Stimulated activated CD4-positive, alpha-beta T cell treated with anti-CD3 and anti-CD28 coated beads, Interleukin-4, amount 100 ng/mL, for 4 hours (primary cell): ENCODE results near the gene TMBIM1.
"Not testable (repeated sequence)": the region's sequence is repeated elsewhere in the genome, so short reads cannot be mapped to it uniquely, and the experiment has no call there.

Experiments used
- DNase-seq, 2 experiments: peaks; one replicate each; pipeline ENCODE4 v3.0.0-alpha.2; 2020

Gene TMBIM1

DNA sequence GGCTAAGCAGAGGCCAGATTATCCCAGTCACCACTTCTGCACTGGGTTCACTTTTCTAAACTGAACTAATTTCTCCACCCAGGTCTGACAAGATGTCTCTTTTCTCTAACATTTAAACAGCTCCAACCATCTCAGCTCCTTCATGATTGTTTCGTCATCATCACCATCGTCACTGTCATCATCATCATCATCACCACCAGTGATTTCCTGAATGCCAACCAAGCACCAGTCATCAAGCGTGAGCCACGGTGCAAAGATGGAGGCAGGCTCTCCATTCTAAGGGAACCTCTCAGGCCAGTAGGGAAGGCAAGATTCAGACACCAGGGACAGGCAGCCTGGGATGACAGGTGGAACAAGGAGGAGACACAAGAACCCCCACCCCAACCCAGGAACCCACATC, 25.5 kb upstream of the TMBIM1 start:
- no peak for DNase-seq

- no peak for DNase-seq
Observed at GRCh38 chr2:218317303-218317630, 25.0 kb upstream of the TMBIM1 start.

GRCh38 chr2:218315397-218315796, 23.1 kb upstream of the TMBIM1 start:
- DNase-seq = no peak

GRCh38 chr2:218314764-218315163, 22.5 kb upstream of the TMBIM1 start:
- DNase-seq = not testable (repeated sequence)

DNA sequence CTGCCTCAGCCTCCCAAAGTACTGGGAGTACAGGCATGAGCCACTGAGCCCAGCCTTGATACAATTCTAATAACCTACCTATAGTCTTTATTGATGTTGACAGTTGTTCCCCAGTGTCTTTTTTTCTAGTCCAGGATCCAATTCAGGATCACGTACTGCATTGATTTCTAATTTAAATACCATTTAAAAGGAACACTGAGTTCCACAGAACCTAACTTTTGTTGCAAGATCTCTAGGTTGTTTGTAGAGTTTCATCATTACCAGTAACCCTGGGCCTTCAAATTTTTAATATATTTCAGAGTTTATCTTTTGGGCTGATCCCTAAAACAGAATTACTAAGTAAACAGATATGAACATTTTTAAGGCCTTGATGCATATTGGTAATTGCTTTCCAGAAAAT, 21.1 kb upstream of the TMBIM1 start:
- no peak for DNase-seq

- DNase-seq = no peak
Observed at GRCh38 chr2:218312267-218312756, 20.0 kb upstream of the TMBIM1 start.

GRCh38 chr2:218311541-218312266, 19.4 kb upstream of the TMBIM1 start:
- DNase-seq = not testable (repeated sequence)

- DNase-seq = no peak
Observed at GRCh38 chr2:218310853-218311540, 18.7 kb upstream of the TMBIM1 start.

GRCh38 chr2:218307415-218308090, 15.2 kb upstream of the TMBIM1 start:
- DNase-seq = no peak

DNA sequence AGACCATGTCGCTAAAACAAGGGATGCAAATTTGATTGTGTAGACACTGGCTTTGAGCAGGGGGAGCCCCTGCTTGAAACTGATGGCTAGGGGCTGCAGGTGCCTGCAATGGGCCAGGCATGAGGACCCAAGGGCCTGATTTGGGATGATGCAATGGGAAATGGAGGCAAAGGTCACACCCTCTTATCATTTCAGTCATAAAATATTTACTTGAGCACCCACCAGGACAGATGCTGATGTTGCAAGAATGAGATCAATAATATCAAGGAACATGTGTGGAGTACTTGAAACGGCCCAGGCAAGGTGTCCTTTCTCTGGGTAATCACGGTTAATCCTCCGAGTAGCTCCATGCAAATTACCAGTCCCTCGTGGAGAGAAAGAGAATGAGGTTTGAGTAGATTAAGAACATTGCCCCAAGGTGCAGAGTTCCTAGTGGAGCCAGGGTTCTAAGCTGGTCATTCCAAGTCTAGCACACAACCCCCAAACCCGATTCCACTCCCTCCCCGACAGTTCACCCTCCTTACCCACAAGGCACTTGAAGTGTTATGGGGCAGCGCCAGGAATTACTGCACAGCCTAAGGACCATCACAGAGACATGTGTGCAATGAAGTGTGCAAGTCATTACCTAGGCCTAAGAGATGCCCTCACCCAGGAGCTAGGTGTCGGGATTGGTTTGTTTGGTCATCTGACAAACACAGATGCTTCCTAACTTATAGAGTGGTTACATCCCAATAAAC, 14.0 kb upstream of the TMBIM1 start:
- DNase-seq = no peak

DNA sequence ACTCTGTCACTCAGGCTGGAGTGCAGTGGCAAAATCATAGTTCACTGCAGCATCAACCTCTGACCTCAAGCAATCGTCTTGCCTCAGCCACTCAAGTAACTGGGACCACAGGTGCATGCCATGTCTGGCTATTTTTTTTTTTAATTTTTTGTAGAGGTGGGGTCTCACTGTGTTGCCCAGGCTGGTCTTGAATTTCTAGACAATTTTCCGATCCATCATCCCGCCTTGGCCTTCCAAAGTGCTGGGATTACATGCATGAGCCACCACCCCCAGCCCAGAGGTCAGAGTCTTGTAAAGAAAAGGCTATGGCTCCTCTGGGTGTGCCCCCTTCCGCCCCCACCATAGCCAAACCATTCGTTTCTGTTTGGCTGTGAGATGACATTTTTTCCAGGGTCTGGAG, 13.1 kb upstream of the TMBIM1 start:
- DNase-seq = no peak

GRCh38 chr2:218301176-218301819, 9.0 kb upstream of the TMBIM1 start:
- peak; percentile 76 to 79 for DNase-seq

DNA sequence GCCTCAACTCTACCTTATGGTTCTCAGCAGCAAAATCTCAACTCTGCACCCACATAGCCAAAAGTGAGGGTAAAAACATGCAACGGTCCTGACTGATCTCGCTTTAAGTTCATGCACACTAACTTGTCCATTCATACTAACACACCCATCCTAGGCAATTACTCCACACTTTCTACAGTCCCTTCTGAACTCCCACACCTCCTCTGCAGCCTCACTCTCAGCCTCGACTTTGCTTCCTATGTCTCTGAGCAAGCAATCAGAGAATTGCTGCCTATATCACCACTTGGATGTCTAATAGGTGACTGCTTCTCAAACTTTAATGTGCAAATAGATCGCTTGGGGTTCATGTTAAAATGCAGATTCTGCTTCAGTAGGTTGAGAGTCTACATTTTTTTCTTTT, 7.8 kb upstream of the TMBIM1 start:
- DNase-seq = no peak

GRCh38 chr2:218298314-218298875, 6.1 kb upstream of the TMBIM1 start:
- no peak for DNase-seq

- DNase-seq = no peak
Observed at GRCh38 chr2:218296847-218297246, 4.5 kb upstream of the TMBIM1 start.

GRCh38 chr2:218296200-218296599, 3.9 kb upstream of the TMBIM1 start:
- no peak for DNase-seq

DNA sequence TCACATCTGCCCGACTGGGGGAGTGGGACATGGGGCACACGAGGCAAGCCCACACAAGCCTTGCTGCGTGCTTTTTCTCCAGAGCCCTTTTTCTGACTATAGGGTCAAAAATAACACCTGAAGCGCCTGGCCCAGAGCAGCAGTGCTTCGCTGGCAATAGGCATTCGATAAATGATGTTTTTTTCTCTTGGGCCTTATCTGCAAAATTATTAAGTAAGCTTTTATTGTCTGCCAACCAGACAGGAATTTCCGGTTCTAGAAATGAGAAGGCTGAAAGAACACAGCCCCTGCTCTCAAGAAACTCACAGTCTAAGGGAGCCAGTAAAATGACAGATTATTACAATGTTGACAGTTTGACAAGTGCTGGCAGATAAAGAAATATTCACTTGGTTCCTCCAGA, 2.7 kb upstream of the TMBIM1 start:
- no peak for DNase-seq

GRCh38 chr2:218294430-218295022, 2.2 kb upstream of the TMBIM1 start:
- DNase-seq = no peak

GRCh38 chr2:218293715-218294429, 1.6 kb upstream of the TMBIM1 start:
- DNase-seq = no peak

- no peak for DNase-seq
Observed at GRCh38 chr2:218291318-218292047, 820 bp downstream of the TMBIM1 start.
